ENCODE results near the gene ATAD2B.
A peak's percentile ranks its signal among the peaks of the same experiment; 100 is the strongest.

Gene ATAD2B

GRCh38 chr2:23934259-23934658 lies 7.3 kb upstream of the ATAD2B start:
- Histone ChIP-seq H3K9me3 (ENCODE audit: low read length) (no peaks in the 10 kb centered on the region), H2AFZ (ENCODE audit: low read depth, low read length) (no peak overlapping the region), H3K4me3 (ENCODE audit: low read length) (no peak overlapping the region), H3K4me1 (ENCODE audit: insufficient read depth, low read length) (peaks cover 3% of the 10 kb centered on the region), H3K36me3 (ENCODE audit: insufficient read depth, low read length) (peaks cover 12% of the 10 kb centered on the region), H3K27me3 (ENCODE audit: insufficient read depth, low read length) (no peaks in the 10 kb centered on the region)

- H3K4me3 ChIP-seq (ENCODE audit: low read length): peak overlapping the region; percentile 85
- peaks cover 12% of the 10 kb centered on the region for H3K36me3 ChIP-seq (ENCODE audit: insufficient read depth, low read length)
- H3K9me3 ChIP-seq (ENCODE audit: low read length): no peaks in the 10 kb centered on the region
Observed at GRCh38 chr2:23926290-23926749, 603 bp downstream of the ATAD2B start.

GRCh38 chr2:23925702-23926289 lies 1.1 kb downstream of the ATAD2B start:
- Histone ChIP-seq H3K36me3 (ENCODE audit: insufficient read depth, low read length) (peaks cover 10% of the 10 kb centered on the region), H3K4me3 (ENCODE audit: low read length) (peak overlapping the region; percentile 85), H3K4me1 (ENCODE audit: insufficient read depth, low read length) (peaks cover 10% of the 10 kb centered on the region), H3K27me3 (ENCODE audit: insufficient read depth, low read length) (no peaks in the 10 kb centered on the region), H2AFZ (ENCODE audit: low read depth, low read length) (peak overlapping the region; percentile 64), H3K9me3 (ENCODE audit: low read length) (no peaks in the 10 kb centered on the region)

More at GRCh38 chr2:23926290-23926749, 603 bp downstream of the ATAD2B start:
- H2AFZ ChIP-seq (ENCODE audit: low read depth, low read length): peak overlapping the region; percentile 64
- H3K27me3 ChIP-seq (ENCODE audit: insufficient read depth, low read length): no peaks in the 10 kb centered on the region
- peaks cover 10% of the 10 kb centered on the region for H3K4me1 ChIP-seq (ENCODE audit: insufficient read depth, low read length)

GRCh38 chr2:23924589-23925359 lies 2.1 kb downstream of the ATAD2B start:
- no peaks in the 10 kb centered on the region for H3K9me3 ChIP-seq (ENCODE audit: low read length)
- no peaks in the 10 kb centered on the region for H3K27me3 ChIP-seq (ENCODE audit: insufficient read depth, low read length)
- no peak overlapping the region for H2AFZ ChIP-seq (ENCODE audit: low read depth, low read length)
- peak overlapping the region; percentile 85 for H3K4me3 ChIP-seq (ENCODE audit: low read length)
- H3K36me3 ChIP-seq (ENCODE audit: insufficient read depth, low read length): peaks cover 7% of the 10 kb centered on the region
- peaks cover 10% of the 10 kb centered on the region for H3K4me1 ChIP-seq (ENCODE audit: insufficient read depth, low read length)

- H3K4me3 ChIP-seq (ENCODE audit: low read length): no peak overlapping the region
- no peaks in the 10 kb centered on the region for H3K27me3 ChIP-seq (ENCODE audit: insufficient read depth, low read length)
- no peaks in the 10 kb centered on the region for H3K36me3 ChIP-seq (ENCODE audit: insufficient read depth, low read length)
- no peaks in the 10 kb centered on the region for H3K9me3 ChIP-seq (ENCODE audit: low read length)
- no peak overlapping the region for H2AFZ ChIP-seq (ENCODE audit: low read depth, low read length)
- H3K4me1 ChIP-seq (ENCODE audit: insufficient read depth, low read length): no peaks in the 10 kb centered on the region
Observed at GRCh38 chr2:23918837-23919489, 8.0 kb downstream of the ATAD2B start.

- Histone ChIP-seq H2AFZ (ENCODE audit: low read depth, low read length) (no peak overlapping the region), H3K27me3 (ENCODE audit: insufficient read depth, low read length) (no peaks in the 10 kb centered on the region), H3K36me3 (ENCODE audit: insufficient read depth, low read length) (no peaks in the 10 kb centered on the region), H3K4me3 (ENCODE audit: low read length) (no peak overlapping the region), H3K4me1 (ENCODE audit: insufficient read depth, low read length) (no peaks in the 10 kb centered on the region), H3K9me3 (ENCODE audit: low read length) (no peaks in the 10 kb centered on the region)
Observed at GRCh38 chr2:23916727-23917405, 10.1 kb downstream of the ATAD2B start.

GRCh38 chr2:23915327-23915726 lies 11.6 kb downstream of the ATAD2B start:
- Histone ChIP-seq H3K4me3 (ENCODE audit: low read length) (no peak overlapping the region), H3K36me3 (ENCODE audit: insufficient read depth, low read length) (no peaks in the 10 kb centered on the region), H2AFZ (ENCODE audit: low read depth, low read length) (no peak overlapping the region), H3K27me3 (ENCODE audit: insufficient read depth, low read length) (no peaks in the 10 kb centered on the region), H3K9me3 (ENCODE audit: low read length) (no peaks in the 10 kb centered on the region), H3K4me1 (ENCODE audit: insufficient read depth, low read length) (no peaks in the 10 kb centered on the region)

GRCh38 chr2:23912054-23912453 lies 14.9 kb downstream of the ATAD2B start:
- Histone ChIP-seq H2AFZ (ENCODE audit: low read depth, low read length) (no peak overlapping the region), H3K9me3 (ENCODE audit: low read length) (no peaks in the 10 kb centered on the region), H3K27me3 (ENCODE audit: insufficient read depth, low read length) (no peaks in the 10 kb centered on the region), H3K4me3 (ENCODE audit: low read length) (no peak overlapping the region), H3K4me1 (ENCODE audit: insufficient read depth, low read length) (no peaks in the 10 kb centered on the region), H3K36me3 (ENCODE audit: insufficient read depth, low read length) (no peaks in the 10 kb centered on the region)

- Histone ChIP-seq H3K27me3 (ENCODE audit: insufficient read depth, low read length) (no peaks in the 10 kb centered on the region), H3K4me3 (ENCODE audit: low read length) (no peak overlapping the region), H3K9me3 (ENCODE audit: low read length) (peaks cover 2% of the 10 kb centered on the region), H3K36me3 (ENCODE audit: insufficient read depth, low read length) (no peaks in the 10 kb centered on the region), H3K4me1 (ENCODE audit: insufficient read depth, low read length) (peaks cover 22% of the 10 kb centered on the region), H2AFZ (ENCODE audit: low read depth, low read length) (no peak overlapping the region)
Observed at GRCh38 chr2:23905155-23905554, 21.8 kb downstream of the ATAD2B start.

- no peak overlapping the region for H2AFZ ChIP-seq (ENCODE audit: low read depth, low read length)
- no peaks in the 10 kb centered on the region for H3K36me3 ChIP-seq (ENCODE audit: insufficient read depth, low read length)
- peaks cover 3% of the 10 kb centered on the region for H3K9me3 ChIP-seq (ENCODE audit: low read length)
- peaks cover 22% of the 10 kb centered on the region for H3K4me1 ChIP-seq (ENCODE audit: insufficient read depth, low read length)
- H3K27me3 ChIP-seq (ENCODE audit: insufficient read depth, low read length): no peaks in the 10 kb centered on the region
- no peak overlapping the region for H3K4me3 ChIP-seq (ENCODE audit: low read length)
Observed at GRCh38 chr2:23904692-23905091, 22.2 kb downstream of the ATAD2B start.

- no peaks in the 10 kb centered on the region for H3K27me3 ChIP-seq (ENCODE audit: insufficient read depth, low read length)
- H2AFZ ChIP-seq (ENCODE audit: low read depth, low read length): no peak overlapping the region
- H3K9me3 ChIP-seq (ENCODE audit: low read length): peaks cover 3% of the 10 kb centered on the region
- H3K36me3 ChIP-seq (ENCODE audit: insufficient read depth, low read length): no peaks in the 10 kb centered on the region
- H3K4me1 ChIP-seq (ENCODE audit: insufficient read depth, low read length): peaks cover 22% of the 10 kb centered on the region
- H3K4me3 ChIP-seq (ENCODE audit: low read length): no peak overlapping the region
Observed at GRCh38 chr2:23904215-23904614, 22.7 kb downstream of the ATAD2B start.

- H2AFZ ChIP-seq (ENCODE audit: low read depth, low read length): no peak overlapping the region
- peaks cover 4% of the 10 kb centered on the region for H3K9me3 ChIP-seq (ENCODE audit: low read length)
- H3K27me3 ChIP-seq (ENCODE audit: insufficient read depth, low read length): no peaks in the 10 kb centered on the region
- H3K36me3 ChIP-seq (ENCODE audit: insufficient read depth, low read length): no peaks in the 10 kb centered on the region
- no peak overlapping the region for H3K4me3 ChIP-seq (ENCODE audit: low read length)
- H3K4me1 ChIP-seq (ENCODE audit: insufficient read depth, low read length): peaks cover 22% of the 10 kb centered on the region
Observed at GRCh38 chr2:23903034-23903433, 23.9 kb downstream of the ATAD2B start.
